Measurements from ENCODE around the gene BUD13. TPM values are rescaled to one million over a fixed set of nuclear protein-coding genes. Genes with fewer than 3 reads are reported as not detected.
A peak's percentile ranks its signal among the peaks of the same experiment; 100 is the strongest.

The BUD13 gene
- total and polyA plus RNA-seq, 2 of the 13 experiments (the other 11 are each of a cell fraction or from before 2014, with no cell fraction given): 13.3 to 25.9 TPM

DNA sequence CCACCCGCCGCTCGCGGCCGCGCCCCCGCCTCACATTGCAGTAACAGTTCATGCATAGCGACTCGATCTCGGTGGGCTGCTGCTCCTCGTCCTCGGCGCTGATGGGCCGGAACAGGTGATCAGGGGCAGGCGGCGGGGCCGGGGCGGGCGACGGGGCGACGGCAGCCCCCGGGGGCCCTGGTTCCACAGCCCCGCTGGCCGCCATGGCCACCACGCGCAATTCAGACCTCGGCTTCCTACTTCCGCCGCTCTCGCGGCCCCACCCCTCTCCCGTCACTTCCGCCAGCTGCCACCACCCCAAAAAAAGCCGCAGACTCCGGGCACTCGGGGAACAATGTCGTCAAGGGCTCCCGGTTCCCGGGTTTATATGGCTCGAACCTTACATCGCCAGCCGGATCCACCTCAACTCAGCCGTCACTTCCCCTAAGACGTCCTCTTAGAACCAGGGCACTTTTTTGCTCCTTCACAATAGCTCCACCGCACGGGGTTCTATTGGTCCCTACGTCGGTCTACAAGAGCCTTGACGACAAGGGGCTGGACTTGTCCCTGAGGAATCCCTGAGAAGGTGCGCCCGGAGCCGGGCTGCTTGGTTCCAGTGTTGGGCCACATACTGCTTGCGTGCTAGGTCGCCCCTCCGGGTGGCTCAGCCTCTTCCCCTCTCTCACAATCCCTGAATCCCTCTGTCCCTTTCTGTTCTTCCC is 15.1 kb upstream of the BUD13 start, which contains the start of gene ZPR1 (continued):
- TF ChIP-seq JUND (CRISPR knock-in tag; IDR thresholded peaks at IDR 0.05) (no peak), ZNF792 (CRISPR knock-in tag; IDR thresholded peaks at IDR 0.05) (peak; percentile 29; the same call in 1 of the 2 replicates), ZMYM4 (CRISPR knock-in tag; IDR thresholded peaks at IDR 0.05) (no peak), KDM4B (CRISPR knock-in tag; IDR thresholded peaks at IDR 0.05) (0 out of 2 replicates have a peak, but pooled peaks have one; percentile 47), ZNF17 (CRISPR knock-in tag; IDR thresholded peaks at IDR 0.05) (no peak), ZNF558 (CRISPR knock-in tag; IDR thresholded peaks at IDR 0.05; ENCODE audit: borderline replicate concordance) (no peak), BCL6 (CRISPR knock-in tag; IDR thresholded peaks at IDR 0.05) (0 out of 2 replicates have a peak, but pooled peaks have one; percentile 6), ZNF841 (CRISPR knock-in tag; IDR thresholded peaks at IDR 0.05; ENCODE audit: borderline replicate concordance) (0 out of 2 replicates have a peak, but pooled peaks have one; percentile 54), HDAC2 (CRISPR knock-in tag; IDR thresholded peaks at IDR 0.05) (peak; percentile 48; the same call in 1 of the 2 replicates), NONO (IDR thresholded peaks at IDR 0.05) (no peak), NONO (CRISPR knock-in tag; conservative IDR thresholded peaks at IDR 0.05) (peak; percentile 30; the same call in 1 of the 2 replicates), MAF1 (CRISPR knock-in tag; IDR thresholded peaks at IDR 0.05; ENCODE audit: borderline replicate concordance) (no peak), SOX5 (CRISPR knock-in tag; IDR thresholded peaks at IDR 0.05; ENCODE audit: borderline replicate concordance) (no peak), RBM39 (IDR thresholded peaks at IDR 0.05; ENCODE audit: low read depth, low read length, poor library complexity, severe bottlenecking) (peak; percentile 86)
- TF ChIP-seq, protein P1, sequence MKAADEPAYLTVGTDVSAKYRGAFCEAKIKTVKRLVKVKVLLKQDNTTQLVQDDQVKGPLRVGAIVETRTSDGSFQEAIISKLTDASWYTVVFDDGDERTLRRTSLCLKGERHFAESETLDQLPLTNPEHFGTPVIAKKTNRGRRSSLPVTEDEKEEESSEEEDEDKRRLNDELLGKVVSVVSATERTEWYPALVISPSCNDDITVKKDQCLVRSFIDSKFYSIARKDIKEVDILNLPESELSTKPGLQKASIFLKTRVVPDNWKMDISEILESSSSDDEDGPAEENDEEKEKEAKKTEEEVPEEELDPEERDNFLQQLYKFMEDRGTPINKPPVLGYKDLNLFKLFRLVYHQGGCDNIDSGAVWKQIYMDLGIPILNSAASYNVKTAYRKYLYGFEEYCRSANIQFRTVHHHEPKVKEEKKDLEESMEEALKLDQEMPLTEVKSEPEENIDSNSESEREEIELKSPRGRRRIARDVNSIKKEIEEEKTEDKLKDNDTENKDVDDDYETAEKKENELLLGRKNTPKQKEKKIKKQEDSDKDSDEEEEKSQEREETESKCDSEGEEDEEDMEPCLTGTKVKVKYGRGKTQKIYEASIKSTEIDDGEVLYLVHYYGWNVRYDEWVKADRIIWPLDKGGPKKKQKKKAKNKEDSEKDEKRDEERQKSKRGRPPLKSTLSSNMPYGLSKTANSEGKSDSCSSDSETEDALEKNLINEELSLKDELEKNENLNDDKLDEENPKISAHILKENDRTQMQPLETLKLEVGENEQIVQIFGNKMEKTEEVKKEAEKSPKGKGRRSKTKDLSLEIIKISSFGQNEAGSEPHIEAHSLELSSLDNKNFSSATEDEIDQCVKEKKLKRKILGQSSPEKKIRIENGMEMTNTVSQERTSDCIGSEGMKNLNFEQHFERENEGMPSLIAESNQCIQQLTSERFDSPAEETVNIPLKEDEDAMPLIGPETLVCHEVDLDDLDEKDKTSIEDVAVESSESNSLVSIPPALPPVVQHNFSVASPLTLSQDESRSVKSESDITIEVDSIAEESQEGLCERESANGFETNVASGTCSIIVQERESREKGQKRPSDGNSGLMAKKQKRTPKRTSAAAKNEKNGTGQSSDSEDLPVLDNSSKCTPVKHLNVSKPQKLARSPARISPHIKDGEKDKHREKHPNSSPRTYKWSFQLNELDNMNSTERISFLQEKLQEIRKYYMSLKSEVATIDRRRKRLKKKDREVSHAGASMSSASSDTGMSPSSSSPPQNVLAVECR (CRISPR knock-in tag; IDR thresholded peaks at IDR 0.05; ENCODE audit: borderline replicate concordance): peak; percentile 95
- TF ChIP-seq, protein P2, sequence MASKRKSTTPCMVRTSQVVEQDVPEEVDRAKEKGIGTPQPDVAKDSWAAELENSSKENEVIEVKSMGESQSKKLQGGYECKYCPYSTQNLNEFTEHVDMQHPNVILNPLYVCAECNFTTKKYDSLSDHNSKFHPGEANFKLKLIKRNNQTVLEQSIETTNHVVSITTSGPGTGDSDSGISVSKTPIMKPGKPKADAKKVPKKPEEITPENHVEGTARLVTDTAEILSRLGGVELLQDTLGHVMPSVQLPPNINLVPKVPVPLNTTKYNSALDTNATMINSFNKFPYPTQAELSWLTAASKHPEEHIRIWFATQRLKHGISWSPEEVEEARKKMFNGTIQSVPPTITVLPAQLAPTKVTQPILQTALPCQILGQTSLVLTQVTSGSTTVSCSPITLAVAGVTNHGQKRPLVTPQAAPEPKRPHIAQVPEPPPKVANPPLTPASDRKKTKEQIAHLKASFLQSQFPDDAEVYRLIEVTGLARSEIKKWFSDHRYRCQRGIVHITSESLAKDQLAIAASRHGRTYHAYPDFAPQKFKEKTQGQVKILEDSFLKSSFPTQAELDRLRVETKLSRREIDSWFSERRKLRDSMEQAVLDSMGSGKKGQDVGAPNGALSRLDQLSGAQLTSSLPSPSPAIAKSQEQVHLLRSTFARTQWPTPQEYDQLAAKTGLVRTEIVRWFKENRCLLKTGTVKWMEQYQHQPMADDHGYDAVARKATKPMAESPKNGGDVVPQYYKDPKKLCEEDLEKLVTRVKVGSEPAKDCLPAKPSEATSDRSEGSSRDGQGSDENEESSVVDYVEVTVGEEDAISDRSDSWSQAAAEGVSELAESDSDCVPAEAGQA (IDR thresholded peaks at IDR 0.05; ENCODE audit: low read depth): peak; percentile 69; the same call in 1 of the 2 replicates
- TF ChIP-seq, protein P2 (CRISPR knock-in tag; IDR thresholded peaks at IDR 0.05; ENCODE audit: borderline replicate concordance): no peak
- TF ChIP-seq, protein P3, sequence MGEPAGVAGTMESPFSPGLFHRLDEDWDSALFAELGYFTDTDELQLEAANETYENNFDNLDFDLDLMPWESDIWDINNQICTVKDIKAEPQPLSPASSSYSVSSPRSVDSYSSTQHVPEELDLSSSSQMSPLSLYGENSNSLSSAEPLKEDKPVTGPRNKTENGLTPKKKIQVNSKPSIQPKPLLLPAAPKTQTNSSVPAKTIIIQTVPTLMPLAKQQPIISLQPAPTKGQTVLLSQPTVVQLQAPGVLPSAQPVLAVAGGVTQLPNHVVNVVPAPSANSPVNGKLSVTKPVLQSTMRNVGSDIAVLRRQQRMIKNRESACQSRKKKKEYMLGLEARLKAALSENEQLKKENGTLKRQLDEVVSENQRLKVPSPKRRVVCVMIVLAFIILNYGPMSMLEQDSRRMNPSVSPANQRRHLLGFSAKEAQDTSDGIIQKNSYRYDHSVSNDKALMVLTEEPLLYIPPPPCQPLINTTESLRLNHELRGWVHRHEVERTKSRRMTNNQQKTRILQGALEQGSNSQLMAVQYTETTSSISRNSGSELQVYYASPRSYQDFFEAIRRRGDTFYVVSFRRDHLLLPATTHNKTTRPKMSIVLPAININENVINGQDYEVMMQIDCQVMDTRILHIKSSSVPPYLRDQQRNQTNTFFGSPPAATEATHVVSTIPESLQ (CRISPR knock-in tag; conservative IDR thresholded peaks at IDR 0.05): no peak

All from HepG2 (cell line).